K562 (cell line): Measurements from ENCODE around the gene SYS1. TPM values are rescaled to one million over a fixed set of nuclear protein-coding genes. Genes with fewer than 3 reads are reported as not detected.
A peak's percentile ranks its signal among the peaks of the same experiment; 100 is the strongest.

Experiments used
- ATF1 ChIP-seq, 2 experiments: fragments of 450-650 bp in 1 of 2; IDR thresholded peaks; 2 replicates each; pipeline ENCODE4 v1.6.1; 2016; ENCODE audit warnings: missing compliant biosample characterization in 1 of 2, missing genetic modification characterization in 1 of 2
- BCL6 ChIP-seq: fragments of 250-450 bp; sonication (Bioruptor Pico); IDR thresholded peaks from 2 replicates; pipeline ENCODE4 v1.4.0; 2020
- CBX2 ChIP-seq: fragments of 200-600 bp; sonication (generic); IDR thresholded peaks from one replicate; pipeline ENCODE4 v1.6.1; 2012; ENCODE audit warnings: mild to moderate bottlenecking, low read length, inconsistent platforms; ENCODE audit not compliant: insufficient read depth, poor library complexity, severe bottlenecking
- DACH1 ChIP-seq: fragments of 450-650 bp; IDR thresholded peaks from 2 replicates; pipeline ENCODE4 v1.6.1; 2018; ENCODE audit not compliant: partially characterized antibody
- EHMT2 ChIP-seq: fragments of 450-650 bp; IDR thresholded peaks from 2 replicates; pipeline ENCODE4 v1.6.1; 2018; ENCODE audit warnings: antibody characterized with exemption
- ETV1 ChIP-seq: fragments of 450-650 bp; conservative IDR thresholded peaks from 2 replicates; pipeline ENCODE4 v1.6.1; 2016; ENCODE audit warnings: missing genetic modification characterization, control low read depth, low read depth, missing compliant biosample characterization
- KDM1A ChIP-seq, 2 experiments: fragments of 450-650 bp; IDR thresholded peaks; 2 replicates each; pipeline ENCODE4 v1.6.1; 2016; ENCODE audit warnings: mild to moderate bottlenecking in 2 of 2
- MBD2 ChIP-seq: sonication (generic); IDR thresholded peaks from 2 replicates; pipeline ENCODE4 v1.6.1; 2016; ENCODE audit warnings: low read depth, borderline replicate concordance
- NONO ChIP-seq, 2 experiments: fragments of 200-400 bp in 1 of 2; fragments of 450-650 bp in 1 of 2; formaldehyde crosslinking in 1 of 2; IDR thresholded peaks; 2 replicates each; pipeline ENCODE4 v1.6.1; 2017; ENCODE audit warnings: low read depth in 2 of 2, mild to moderate bottlenecking in 2 of 2, moderate library complexity in 2 of 2, low read length in 1 of 2
- PHB2 ChIP-seq: fragments of 450-650 bp; IDR thresholded peaks from 2 replicates; pipeline ENCODE4 v1.6.1; 2017; ENCODE audit warnings: low read depth
- POLR2H ChIP-seq: IDR thresholded peaks from 2 replicates; pipeline ENCODE4 v1.6.1; 2016; ENCODE audit warnings: missing genetic modification characterization, low read depth, mild to moderate bottlenecking, control low read depth, missing compliant biosample characterization, moderate library complexity
- PRMT5 ChIP-seq: sonication (generic); formaldehyde crosslinking; IDR thresholded peaks from 2 replicates; pipeline ENCODE4 v1.5.0; 2020; ENCODE audit warnings: missing genetic modification reagents
- PTRF ChIP-seq: fragments of 450-650 bp; IDR thresholded peaks from 2 replicates; pipeline ENCODE4 v1.6.1; 2016; ENCODE audit warnings: mild to moderate bottlenecking, missing genetic modification characterization, missing compliant biosample characterization
- PYGO2 ChIP-seq: fragments of 450-650 bp; IDR thresholded peaks from 2 replicates; pipeline ENCODE4 v1.6.1; 2016; ENCODE audit warnings: mild to moderate bottlenecking, missing genetic modification characterization, moderate library complexity, missing compliant biosample characterization
- RB1 ChIP-seq: fragments of 450-650 bp; IDR thresholded peaks from 2 replicates; pipeline ENCODE4 v1.6.1; 2017; ENCODE audit warnings: low read depth, mild to moderate bottlenecking
- RFX5 ChIP-seq: IDR thresholded peaks from 2 replicates; pipeline ENCODE4 v1.6.1; 2011; ENCODE audit warnings: low read depth, mild to moderate bottlenecking, improper control_type of control experiment, low read length
- THRB ChIP-seq: fragments of 450-650 bp; formaldehyde crosslinking; conservative IDR thresholded peaks from 2 replicates; pipeline ENCODE4 v1.4.0; 2022; ENCODE audit warnings: mild to moderate bottlenecking, missing genetic modification characterization
- ZFP30 ChIP-seq: fragments of 250-450 bp; sonication (Bioruptor Pico); IDR thresholded peaks from 2 replicates; pipeline ENCODE4 v1.8.0; 2022; ENCODE audit warnings: moderate library complexity, mild to moderate bottlenecking, inconsistent platforms, borderline replicate concordance
- ZFP36 ChIP-seq: fragments of 150-350 bp; IDR thresholded peaks from 2 replicates; pipeline ENCODE4 v1.6.1; 2018; ENCODE audit warnings: low read length, low read depth; ENCODE audit not compliant: partially characterized antibody
- ZKSCAN8 ChIP-seq: fragments of 200-800 bp; sonication (Bioruptor generic); IDR thresholded peaks from 2 replicates; pipeline ENCODE4 v1.6.1; 2016; ENCODE audit warnings: missing genetic modification characterization, missing compliant biosample characterization
- polyA plus RNA-seq, 8 experiments: library from polyadenylated mRNA; depleted of rRNA in 4 of 8; stranded (reverse) in 5 of 8; unstranded in 3 of 8; fragments of >200 nt; fragmentation: Nextera tagmentation in 2 of 8; fragmentation: Illumina TruSeq in 1 of 8; extraction: Ambion mirVana in 2 of 8; extraction: Trizol in 1 of 8; gene quantifications; 2 replicates each; pipeline versions ENCODE4 v1.2.1 to v1.2.3, GENCODE V29; 2011 to 2014; ENCODE audit warnings: inconsistent platforms in 1 of 8, missing spikeins in 1 of 8
- total RNA-seq, 7 experiments: library from RNA; depleted of rRNA in 6 of 7; stranded (reverse); fragments of >200 nt in 6 of 7; fragmentation: Illumina TruSeq in 2 of 7; extraction: Trizol in 2 of 7; gene quantifications; 2 replicates each; pipeline versions ENCODE4 v1.2.1 to v1.2.3, GENCODE V29; 2011 to 2021; ENCODE audit warnings: low replicate concordance in 1 of 7
- TF ChIP-seq, protein P1 (sequence below): fragments of 450-650 bp; IDR thresholded peaks from 2 replicates; pipeline ENCODE4 v1.7.1; 2018; ENCODE audit warnings: mild to moderate bottlenecking, low read depth; ENCODE audit not compliant: partially characterized antibody
- TF ChIP-seq, protein P2 (sequence below): sonication (generic); formaldehyde crosslinking; IDR thresholded peaks from 2 replicates; pipeline ENCODE4 v1.8.0; 2022; ENCODE audit warnings: missing genetic modification reagents, mild to moderate bottlenecking, borderline replicate concordance
- TF ChIP-seq, protein P3 (sequence below): sonication (generic); formaldehyde crosslinking; IDR thresholded peaks from 2 replicates; pipeline ENCODE4 v1.8.0; 2022; ENCODE audit warnings: missing genetic modification reagents, mild to moderate bottlenecking, moderate library complexity, borderline replicate concordance

Gene SYS1
- total and polyA plus RNA-seq, 9 of the 15 experiments (the other 6 are each of a cell fraction or from before 2014, with no cell fraction given) = 11.1 to 25.2 (median 17.5) TPM

DNA sequence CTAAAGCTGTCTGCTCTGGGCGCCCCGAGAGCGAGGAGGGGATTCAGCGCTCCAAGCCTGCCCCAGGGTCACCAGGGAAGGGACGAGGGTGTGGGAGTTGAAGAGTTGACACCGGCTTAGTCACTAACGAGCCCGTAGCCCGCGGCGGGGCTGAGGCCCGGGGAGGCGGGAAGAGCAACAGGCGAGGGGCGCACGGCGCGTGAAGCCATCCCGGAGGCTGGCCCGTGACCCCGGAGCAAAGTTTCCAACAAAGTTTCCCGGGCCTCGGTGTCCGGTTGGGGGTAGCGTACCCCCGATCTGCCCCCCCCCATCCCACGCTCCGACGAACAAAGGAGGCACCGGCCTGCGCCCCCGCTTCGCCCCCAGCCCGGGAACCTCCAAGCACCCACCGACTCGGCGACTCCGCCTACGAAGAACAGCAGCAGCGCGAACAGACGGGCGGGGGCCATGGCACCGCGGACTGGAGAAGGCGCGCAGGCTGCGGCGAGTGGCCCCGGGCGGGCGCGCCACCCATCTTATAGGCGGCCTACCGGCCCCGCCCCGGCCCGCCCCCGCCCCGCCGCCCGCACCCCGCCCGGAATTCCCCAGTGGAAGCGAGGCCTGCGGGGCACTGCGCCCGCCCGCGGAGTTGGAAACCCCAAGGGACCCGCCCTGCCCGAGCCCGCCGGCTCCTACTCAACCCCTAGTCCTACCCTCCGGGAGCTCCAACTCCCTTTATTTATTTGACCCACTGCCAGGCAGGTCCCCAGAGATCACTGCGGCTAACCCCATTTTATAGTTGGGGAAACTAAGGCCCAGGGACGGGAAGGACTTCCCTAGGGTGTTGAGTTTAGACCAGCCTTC, 14.8 kb upstream of the SYS1 start, which contains the start of gene SDC4 (continued):
- TF ChIP-seq NONO (IDR thresholded peaks at IDR 0.05; ENCODE audit: low read depth in 2 of 2, low read length in 1 of 2) (peak; percentile 44 to 98; a peak in 2 of 4 replicates), ATF1 (CRISPR knock-in tag; IDR thresholded peaks at IDR 0.05) (no peak), ATF1 (tag; IDR thresholded peaks at IDR 0.05) (peak; percentile 48), KDM1A (IDR thresholded peaks at IDR 0.05) (peak; percentile 54; a peak in 3 of 4 replicates), ZFP36 (no peak), POLR2H (tag) (peak; percentile 94), RFX5 (no peak), MBD2 (0 out of 2 replicates have a peak, but pooled peaks have one; percentile 18), EHMT2 (no peak), ZFP30 (no peak), PYGO2 (tag) (no peak), PHB2 (no peak), DACH1 (no peak), THRB (no peak), ZKSCAN8 (no peak), BCL6 (CRISPR knock-in tag) (no peak), PTRF (no peak), CBX2 (no peak), PRMT5 (CRISPR knock-in tag) (no peak), ETV1 (tag) (no peak), RB1 (peak; percentile 77)
- TF ChIP-seq, protein P1, sequence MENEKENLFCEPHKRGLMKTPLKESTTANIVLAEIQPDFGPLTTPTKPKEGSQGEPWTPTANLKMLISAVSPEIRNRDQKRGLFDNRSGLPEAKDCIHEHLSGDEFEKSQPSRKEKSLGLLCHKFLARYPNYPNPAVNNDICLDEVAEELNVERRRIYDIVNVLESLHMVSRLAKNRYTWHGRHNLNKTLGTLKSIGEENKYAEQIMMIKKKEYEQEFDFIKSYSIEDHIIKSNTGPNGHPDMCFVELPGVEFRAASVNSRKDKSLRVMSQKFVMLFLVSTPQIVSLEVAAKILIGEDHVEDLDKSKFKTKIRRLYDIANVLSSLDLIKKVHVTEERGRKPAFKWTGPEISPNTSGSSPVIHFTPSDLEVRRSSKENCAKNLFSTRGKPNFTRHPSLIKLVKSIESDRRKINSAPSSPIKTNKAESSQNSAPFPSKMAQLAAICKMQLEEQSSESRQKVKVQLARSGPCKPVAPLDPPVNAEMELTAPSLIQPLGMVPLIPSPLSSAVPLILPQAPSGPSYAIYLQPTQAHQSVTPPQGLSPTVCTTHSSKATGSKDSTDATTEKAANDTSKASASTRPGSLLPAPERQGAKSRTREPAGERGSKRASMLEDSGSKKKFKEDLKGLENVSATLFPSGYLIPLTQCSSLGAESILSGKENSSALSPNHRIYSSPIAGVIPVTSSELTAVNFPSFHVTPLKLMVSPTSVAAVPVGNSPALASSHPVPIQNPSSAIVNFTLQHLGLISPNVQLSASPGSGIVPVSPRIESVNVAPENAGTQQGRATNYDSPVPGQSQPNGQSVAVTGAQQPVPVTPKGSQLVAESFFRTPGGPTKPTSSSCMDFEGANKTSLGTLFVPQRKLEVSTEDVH = peak; percentile 29
- TF ChIP-seq, protein P2, sequence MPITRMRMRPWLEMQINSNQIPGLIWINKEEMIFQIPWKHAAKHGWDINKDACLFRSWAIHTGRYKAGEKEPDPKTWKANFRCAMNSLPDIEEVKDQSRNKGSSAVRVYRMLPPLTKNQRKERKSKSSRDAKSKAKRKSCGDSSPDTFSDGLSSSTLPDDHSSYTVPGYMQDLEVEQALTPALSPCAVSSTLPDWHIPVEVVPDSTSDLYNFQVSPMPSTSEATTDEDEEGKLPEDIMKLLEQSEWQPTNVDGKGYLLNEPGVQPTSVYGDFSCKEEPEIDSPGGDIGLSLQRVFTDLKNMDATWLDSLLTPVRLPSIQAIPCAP = no peak
- TF ChIP-seq, protein P3, sequence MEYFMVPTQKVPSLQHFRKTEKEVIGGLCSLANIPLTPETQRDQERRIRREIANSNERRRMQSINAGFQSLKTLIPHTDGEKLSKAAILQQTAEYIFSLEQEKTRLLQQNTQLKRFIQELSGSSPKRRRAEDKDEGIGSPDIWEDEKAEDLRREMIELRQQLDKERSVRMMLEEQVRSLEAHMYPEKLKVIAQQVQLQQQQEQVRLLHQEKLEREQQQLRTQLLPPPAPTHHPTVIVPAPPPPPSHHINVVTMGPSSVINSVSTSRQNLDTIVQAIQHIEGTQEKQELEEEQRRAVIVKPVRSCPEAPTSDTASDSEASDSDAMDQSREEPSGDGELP (CRISPR knock-in tag) = peak; percentile 48; the same call in 1 of the 2 replicates
